Inflammatory macrophage treated with lipopolysaccharide for 4 hours (primary cell): ENCODE data around the gene SMPD3.

ENCODE experiments used
- DNase-seq: peaks from one replicate; pipeline ENCODE4 v3.0.0-alpha.2; 2020

SMPD3 gene

GRCh38 chr16:68470461-68471150 lies 22.3 kb upstream of the SMPD3 start:
- peak; percentile 92 for DNase-seq

- peak; percentile 55 for DNase-seq
Observed at GRCh38 chr16:68469796-68470460, 21.6 kb upstream of the SMPD3 start.

GRCh38 chr16:68468842-68469241 lies 20.5 kb upstream of the SMPD3 start:
- DNase-seq = no peak

- DNase-seq = no peak
Observed at GRCh38 chr16:68466174-68466573, 17.9 kb upstream of the SMPD3 start.

GRCh38 chr16:68463904-68464303 lies 15.6 kb upstream of the SMPD3 start:
- DNase-seq = no peak

GRCh38 chr16:68460067-68460466 lies 11.8 kb upstream of the SMPD3 start:
- DNase-seq = no peak

- no peak for DNase-seq
Observed at GRCh38 chr16:68459457-68459856, 11.1 kb upstream of the SMPD3 start.

- no peak for DNase-seq
Observed at GRCh38 chr16:68458551-68458950, 10.2 kb upstream of the SMPD3 start.

- DNase-seq = no peak
Observed at GRCh38 chr16:68458101-68458500, 9.8 kb upstream of the SMPD3 start.

GRCh38 chr16:68455631-68456030 lies 7.3 kb upstream of the SMPD3 start:
- no peak for DNase-seq

GRCh38 chr16:68454920-68455435 lies 6.7 kb upstream of the SMPD3 start:
- no peak for DNase-seq

- no peak for DNase-seq
Observed at GRCh38 chr16:68453816-68454215, 5.5 kb upstream of the SMPD3 start.

- DNase-seq = no peak
Observed at GRCh38 chr16:68452176-68452575, 3.9 kb upstream of the SMPD3 start.

- no peak for DNase-seq
Observed at GRCh38 chr16:68451676-68452075, 3.4 kb upstream of the SMPD3 start.

GRCh38 chr16:68450741-68451255 lies 2.5 kb upstream of the SMPD3 start:
- DNase-seq = no peak

- no peak for DNase-seq
Observed at GRCh38 chr16:68447653-68448359, 502 bp downstream of the SMPD3 start.

- no peak for DNase-seq
Observed at GRCh38 chr16:68446681-68447652, 1.3 kb downstream of the SMPD3 start.

- DNase-seq = peak; percentile 80
Observed at GRCh38 chr16:68445458-68445857, 2.9 kb downstream of the SMPD3 start.

- DNase-seq = peak; percentile 8
Observed at GRCh38 chr16:68444056-68444657, 4.2 kb downstream of the SMPD3 start.

GRCh38 chr16:68436581-68436980 lies 11.7 kb downstream of the SMPD3 start:
- peak; percentile 11 for DNase-seq

GRCh38 chr16:68434624-68435210 lies 13.6 kb downstream of the SMPD3 start:
- no peak for DNase-seq

GRCh38 chr16:68433316-68433715 lies 15.0 kb downstream of the SMPD3 start:
- no peak for DNase-seq
